Measurements from ENCODE around the gene NCKIPSD. TPM values are rescaled to one million over a fixed set of nuclear protein-coding genes. Genes with fewer than 3 reads are reported as not detected.
A peak's percentile ranks its signal among the peaks of the same experiment; 100 is the strongest.

The NCKIPSD gene
- polyA plus RNA-seq, 3 donors, result 4.2 to 14.8 (median 4.3) TPM

- Mint-ChIP-seq H3K27ac (peak overlapping the region in 1 of 7 donors; percentile 10), H3K27me3 (ENCODE audit: low read depth in 3 of 3) (no peaks in the 10 kb centered on the region), H3K9me3 (peaks cover 0 to 2% (median 0%) of the 10 kb centered on the region in 7 donors), H3K4me3 (no peak overlapping the region), H3K4me1 (no peaks in the 10 kb centered on the region), H3K36me3 (peaks cover 31 to 34% of the 10 kb centered on the region in 2 donors)
- no peak for TF ChIP-seq CTCF (IDR thresholded peaks at IDR 0.05)
- Histone ChIP-seq H3K4me1 (ENCODE audit: control insufficient read depth in 1 of 2, insufficient read depth in 2 of 2, low read length in 2 of 2) (no peaks in the 10 kb centered on the region), H3K4me2 (replicated peaks; ENCODE audit: extremely low read depth, low read length, poor library complexity, severe bottlenecking) (no peak overlapping the region), H3K27me3 (ENCODE audit: control insufficient read depth in 2 of 2, insufficient read depth in 2 of 2, low read length in 2 of 2) (no peaks in the 10 kb centered on the region), H3K79me2 (ENCODE audit: insufficient read depth, low read length) (no peaks in the 10 kb centered on the region), H3K9ac (ENCODE audit: insufficient read depth, low read length, poor library complexity, severe bottlenecking) (no peak overlapping the region), H3K36me3 (replicated peaks in 1 of 2; ENCODE audit: control insufficient read depth in 1 of 2, insufficient read depth in 2 of 2, low read length in 2 of 2) (peaks cover 5 to 29% of the 10 kb centered on the region in 2 donors), H3K9me3 (replicated peaks in 1 of 2; ENCODE audit: control insufficient read depth in 1 of 2, insufficient read depth in 1 of 2, low read length in 2 of 2) (no peaks in the 10 kb centered on the region), H4K20me1 (ENCODE audit: insufficient read depth, low read length) (no peaks in the 10 kb centered on the region), H3K4me3 (replicated peaks in 1 of 3; ENCODE audit: low read depth in 2 of 3, low read length in 3 of 3) (no peak overlapping the region), H3K27ac (ENCODE audit: low read depth in 1 of 2, low read length in 2 of 2) (no peak overlapping the region), H2AFZ (ENCODE audit: insufficient read depth, low read depth, low read length, poor library complexity, severe bottlenecking) (no peak overlapping the region)
- no peak for DNase-seq
- intact Hi-C loops (cut with micrococcal nuclease), result no loop called here
- no CpG with 5 or more reads among the region's 1 CpG for whole genome bisulfite sequencing (ENCODE audit: insufficient coverage)
Measured at GRCh38 chr3:48672522-48672921, 13.2 kb downstream of the NCKIPSD start.

GRCh38 chr3:48664929-48665328 lies 20.8 kb downstream of the NCKIPSD start:
- Mint-ChIP-seq H3K27me3 (ENCODE audit: low read depth in 3 of 3) (peaks cover 27 to 42% (median 42%) of the 10 kb centered on the region in 3 donors), H3K4me1 (peaks cover 17% of the 10 kb centered on the region), H3K36me3 (peaks cover 5 to 6% of the 10 kb centered on the region in 2 donors), H3K27ac (peak overlapping the region in 1 of 7 donors; percentile 62), H3K9me3 (peaks cover 8 to 25% (median 17%) of the 10 kb centered on the region in 7 donors), H3K4me3 (no peak overlapping the region)
- H3K4me3 ChIP-seq (replicated peaks in 1 of 3; ENCODE audit: low read depth in 2 of 3, low read length in 3 of 3), result no peak overlapping the region
- DNase-seq, result no peak
- peaks cover 4% of the 10 kb centered on the region for H4K20me1 ChIP-seq (ENCODE audit: insufficient read depth, low read length)
- H2AFZ ChIP-seq (ENCODE audit: insufficient read depth, low read depth, low read length, poor library complexity, severe bottlenecking), result no peak overlapping the region
- no peaks in the 10 kb centered on the region for H3K79me2 ChIP-seq (ENCODE audit: insufficient read depth, low read length)
- H3K9me3 ChIP-seq (replicated peaks in 1 of 2; ENCODE audit: control insufficient read depth in 1 of 2, insufficient read depth in 1 of 2, low read length in 2 of 2), result peaks cover 9 to 17% of the 10 kb centered on the region in 2 donors
- H3K27ac ChIP-seq (ENCODE audit: low read depth in 1 of 2, low read length in 2 of 2), result no peak overlapping the region
- H3K9ac ChIP-seq (ENCODE audit: insufficient read depth, low read length, poor library complexity, severe bottlenecking), result no peak overlapping the region
- peaks cover 11 to 38% of the 10 kb centered on the region in 2 donors for H3K27me3 ChIP-seq (ENCODE audit: control insufficient read depth in 2 of 2, insufficient read depth in 2 of 2, low read length in 2 of 2)
- H3K4me1 ChIP-seq (ENCODE audit: control insufficient read depth in 1 of 2, insufficient read depth in 2 of 2, low read length in 2 of 2), result peaks cover 20 to 33% of the 10 kb centered on the region in 2 donors
- no peak for TF ChIP-seq CTCF (IDR thresholded peaks at IDR 0.05)
- H3K4me2 ChIP-seq (replicated peaks; ENCODE audit: extremely low read depth, low read length, poor library complexity, severe bottlenecking), result no peak overlapping the region
- intact Hi-C loops (cut with micrococcal nuclease), result no loop called here
- WGBS (ENCODE audit: insufficient coverage), result 83% methylated on average over 1 of the region's 4 CpGs
- no peaks in the 10 kb centered on the region for H3K36me3 ChIP-seq (replicated peaks in 1 of 2; ENCODE audit: control insufficient read depth in 1 of 2, insufficient read depth in 2 of 2, low read length in 2 of 2)

Data from CD14-positive monocyte (primary cell).